GM21529 (cell line): Measurements from ENCODE around the gene TRIP10.

Source experiments
- ATAC-seq: cut with Tn5 transposase; IDR thresholded peaks from one replicate; pipeline ENCODE4 v1.9.1; 2021; ENCODE audit not compliant: unreplicated experiment

TRIP10 gene

DNA sequence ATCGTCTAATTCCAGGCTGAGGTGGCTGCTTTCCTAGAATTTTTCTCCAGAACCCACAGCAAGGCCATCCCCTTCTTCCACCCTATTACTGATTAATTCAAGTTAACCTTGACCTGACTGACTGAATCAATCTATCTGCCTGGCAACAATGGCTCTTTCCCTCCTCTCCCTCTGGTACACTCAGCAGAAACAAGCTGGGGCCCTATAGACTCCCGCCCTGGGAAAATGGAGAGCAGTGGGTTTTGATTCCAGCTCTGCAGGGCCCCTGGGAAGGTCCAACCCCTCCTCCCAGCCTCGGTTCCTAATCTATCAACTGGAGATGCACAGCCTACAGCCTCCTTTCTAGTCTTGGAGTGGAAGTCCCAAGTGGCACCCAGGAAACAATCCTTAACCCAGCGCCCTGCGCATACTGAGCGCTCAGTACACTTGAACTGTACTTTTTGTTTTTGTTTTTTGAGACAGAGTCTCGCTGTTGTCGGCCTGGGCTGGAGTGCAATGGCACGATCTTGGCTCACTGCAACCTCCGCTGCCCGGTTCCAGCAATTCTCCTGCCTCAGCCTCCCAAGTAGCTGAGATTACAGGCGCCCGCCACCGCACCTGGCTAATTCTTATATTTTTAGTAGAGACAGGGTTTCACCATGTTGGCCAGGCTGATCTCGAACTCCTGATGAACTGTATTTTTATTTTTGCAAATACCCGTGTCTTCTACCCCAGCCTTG is 13.8 kb upstream of the TRIP10 start:
- ATAC-seq: no peak

DNA sequence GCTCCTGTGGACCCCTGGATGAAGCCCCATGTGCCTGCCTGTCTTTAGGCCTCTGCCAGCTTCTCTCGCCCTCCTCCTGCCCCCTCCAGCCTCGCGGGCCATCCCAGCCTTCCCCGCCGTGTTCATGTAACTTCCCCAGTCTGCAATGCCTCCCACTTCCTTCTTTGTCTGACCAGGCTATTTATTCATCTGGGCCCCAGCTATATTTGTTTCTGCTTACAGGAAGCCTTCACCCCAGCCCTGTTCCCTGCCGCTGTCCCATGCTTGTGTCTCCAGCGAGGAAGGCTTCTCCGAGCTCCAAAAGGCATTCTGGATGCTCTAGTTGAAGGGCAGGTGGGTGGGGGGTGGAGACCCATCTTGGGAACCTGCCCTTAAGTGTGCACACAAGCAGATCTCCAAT is 11.1 kb upstream of the TRIP10 start:
- no peak for ATAC-seq

DNA sequence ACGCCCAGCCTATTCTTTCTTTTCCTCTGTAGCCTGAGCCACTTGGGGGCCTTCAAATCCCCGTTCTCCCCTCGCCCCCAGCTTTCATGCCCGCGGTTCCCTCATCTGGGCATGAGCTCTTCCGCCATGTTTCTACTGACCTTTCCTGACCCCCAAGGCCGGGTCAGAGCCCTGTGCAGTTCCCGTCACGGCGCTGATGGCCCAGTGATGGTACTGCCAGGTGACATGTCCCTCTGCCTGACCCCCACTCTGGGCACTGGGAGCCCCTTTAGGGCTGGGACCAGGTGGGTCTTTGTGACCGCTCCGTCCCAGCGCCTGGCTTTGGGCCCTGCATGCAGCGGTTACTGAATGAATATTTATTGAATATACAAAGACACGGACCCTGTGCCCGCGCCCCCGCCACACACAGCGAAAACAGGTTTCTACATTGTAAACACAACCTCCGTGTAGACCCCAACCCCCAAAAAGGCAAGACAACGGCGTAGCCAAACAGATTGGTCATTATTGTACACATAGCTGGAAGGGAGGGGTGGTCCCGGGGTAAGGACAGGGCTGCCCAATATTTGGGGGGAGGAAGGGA is 9.8 kb upstream of the TRIP10 start:
- no peak for ATAC-seq

DNA sequence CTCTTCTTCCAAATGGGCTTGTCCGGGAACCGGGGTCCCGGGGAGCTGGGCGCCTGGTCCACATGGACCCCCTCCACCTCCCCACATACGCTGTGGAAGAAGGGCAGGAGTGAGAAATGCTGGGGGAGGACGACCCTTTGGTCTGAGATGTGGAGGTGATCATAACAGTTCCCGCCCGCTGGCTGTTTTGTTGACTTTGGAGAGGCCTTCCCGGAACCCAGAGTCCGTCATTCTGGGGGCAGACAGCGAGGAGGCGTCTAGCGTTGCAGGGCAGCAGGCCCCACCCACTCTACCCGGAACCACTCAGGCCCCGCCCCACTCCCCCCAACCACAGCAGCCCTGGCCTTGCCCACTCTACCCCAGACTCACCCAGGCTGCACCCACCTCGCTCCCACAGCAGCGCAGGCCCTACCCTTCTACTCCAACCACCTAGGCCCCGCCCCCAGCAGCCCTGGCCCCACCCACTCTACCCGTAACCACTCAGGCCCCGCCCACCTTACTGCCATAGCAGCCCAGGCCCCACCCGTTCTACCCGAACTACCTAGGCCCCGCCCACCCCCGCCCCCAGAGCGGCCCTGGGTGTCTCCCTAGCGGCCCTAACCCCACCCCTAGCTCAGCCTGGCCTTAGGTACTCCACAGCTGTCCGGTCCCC is 9.2 kb upstream of the TRIP10 start:
- ATAC-seq: no peak

DNA sequence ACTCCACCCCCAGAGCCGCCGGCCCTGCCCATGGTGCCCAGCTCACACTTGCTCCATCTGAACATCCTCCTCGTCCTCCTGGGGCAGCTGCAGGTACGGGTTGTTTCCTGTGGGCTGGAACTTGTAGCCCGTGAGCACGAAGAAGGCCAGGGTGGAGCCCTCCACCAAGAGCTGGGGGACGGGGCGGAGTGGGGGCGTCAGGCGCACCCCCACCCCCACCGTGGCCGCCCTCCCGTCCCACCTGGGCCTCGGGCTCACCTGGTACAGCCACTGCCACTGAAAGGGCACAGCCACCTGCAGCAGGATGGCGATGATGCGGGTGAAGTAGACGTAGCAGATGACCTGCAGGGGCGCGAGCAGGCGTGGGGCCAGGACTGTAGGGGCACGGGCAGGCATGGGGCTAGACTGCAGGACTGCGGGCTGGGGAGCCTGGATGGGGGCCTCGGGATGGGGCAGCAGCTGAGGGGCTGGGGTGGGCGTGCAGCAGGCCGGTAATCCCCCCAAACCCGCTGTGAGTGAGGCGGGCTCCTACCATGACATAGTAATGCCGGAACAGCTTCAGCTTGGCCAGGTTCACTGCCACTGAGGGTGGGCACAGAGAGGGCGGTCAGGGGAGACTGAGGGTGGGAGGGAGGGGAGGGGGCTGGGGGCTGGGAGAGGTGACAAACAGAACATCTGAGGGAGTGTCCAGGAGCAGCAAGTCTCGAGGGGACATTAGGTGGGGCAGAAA is 8.4 kb upstream of the TRIP10 start:
- ATAC-seq: no peak

DNA sequence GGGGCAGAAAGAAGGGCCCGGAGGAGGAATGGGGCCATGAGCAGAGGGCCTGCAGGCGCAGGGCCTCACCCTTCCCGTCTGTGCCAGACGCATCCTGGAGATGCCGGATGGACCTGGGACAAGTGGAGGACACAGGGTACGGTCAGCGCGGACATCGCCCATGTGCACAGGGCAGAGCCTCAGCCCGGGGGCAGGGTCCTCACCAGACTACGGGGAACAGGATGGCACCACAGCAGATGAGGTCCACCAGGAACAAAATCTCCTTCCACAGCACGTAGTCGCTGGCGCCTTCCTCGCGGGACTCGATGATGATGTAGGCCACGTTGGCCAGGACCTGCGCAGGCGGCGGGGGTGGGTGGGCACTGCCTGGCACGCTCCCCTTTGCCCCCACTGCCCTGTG is 7.7 kb upstream of the TRIP10 start:
- ATAC-seq: no peak

DNA sequence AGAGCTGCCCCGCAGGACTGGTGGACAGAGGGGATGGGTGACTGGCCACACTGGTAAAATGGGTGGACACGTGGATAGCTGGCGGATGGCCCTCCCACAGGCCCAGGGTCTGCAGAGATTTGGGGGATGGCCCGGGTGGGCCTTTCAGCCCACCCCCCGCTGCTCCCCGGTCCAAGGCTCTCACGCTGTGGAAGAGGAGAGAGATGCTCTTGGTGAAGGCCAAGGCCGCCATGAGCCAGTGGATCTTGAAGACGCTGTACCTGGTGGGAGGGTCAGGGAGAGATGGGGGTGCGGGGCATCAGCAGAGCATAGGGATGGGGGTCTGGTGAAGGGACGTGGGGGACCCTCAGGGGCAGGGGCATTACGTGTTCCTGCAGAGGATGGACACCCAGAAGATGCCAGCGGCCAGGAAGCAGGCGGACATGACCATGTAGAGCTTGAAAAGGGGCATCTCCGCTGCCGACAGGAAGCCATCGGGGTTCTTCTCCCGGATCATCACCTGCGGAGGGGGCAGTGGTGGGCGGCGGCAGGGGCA is 6.6 kb upstream of the TRIP10 start:
- no peak for ATAC-seq

DNA sequence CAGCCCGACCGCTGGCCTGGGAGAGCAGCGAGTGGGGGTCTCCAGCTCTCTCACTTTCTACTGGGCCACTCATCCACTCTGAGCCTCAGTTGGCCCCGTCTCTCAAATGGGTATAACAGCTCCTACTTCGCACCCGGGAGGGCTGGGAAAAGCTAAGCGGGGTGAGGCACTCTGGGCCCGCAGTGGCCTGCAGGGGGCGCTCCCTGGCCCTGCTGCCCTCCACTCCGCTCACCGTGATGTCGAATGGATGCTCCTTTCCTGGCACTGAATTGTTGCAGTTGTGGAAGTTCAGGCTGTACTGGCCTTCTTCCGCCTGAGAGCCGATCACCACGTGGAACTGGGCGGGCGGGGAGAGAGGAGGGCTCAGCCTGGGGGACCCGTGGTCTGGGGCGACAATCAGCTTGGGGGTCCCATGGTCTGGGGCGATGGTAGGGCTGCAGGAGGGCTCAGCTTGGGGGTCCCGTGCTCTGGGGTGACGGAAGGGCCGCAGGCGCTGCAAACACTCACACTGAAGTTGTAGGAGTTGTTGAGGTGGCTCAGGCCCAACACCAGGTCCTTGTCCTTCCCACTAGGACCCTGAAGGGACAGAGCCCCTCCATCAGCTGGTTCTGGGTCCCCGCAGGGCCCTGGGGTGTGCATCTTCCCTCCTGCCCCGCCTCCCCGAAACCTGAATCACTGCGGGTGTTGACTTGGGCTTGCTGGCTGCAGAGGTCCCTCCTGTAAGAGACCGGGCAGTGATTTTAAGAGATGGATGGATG is 6.0 kb upstream of the TRIP10 start:
- no peak for ATAC-seq

DNA sequence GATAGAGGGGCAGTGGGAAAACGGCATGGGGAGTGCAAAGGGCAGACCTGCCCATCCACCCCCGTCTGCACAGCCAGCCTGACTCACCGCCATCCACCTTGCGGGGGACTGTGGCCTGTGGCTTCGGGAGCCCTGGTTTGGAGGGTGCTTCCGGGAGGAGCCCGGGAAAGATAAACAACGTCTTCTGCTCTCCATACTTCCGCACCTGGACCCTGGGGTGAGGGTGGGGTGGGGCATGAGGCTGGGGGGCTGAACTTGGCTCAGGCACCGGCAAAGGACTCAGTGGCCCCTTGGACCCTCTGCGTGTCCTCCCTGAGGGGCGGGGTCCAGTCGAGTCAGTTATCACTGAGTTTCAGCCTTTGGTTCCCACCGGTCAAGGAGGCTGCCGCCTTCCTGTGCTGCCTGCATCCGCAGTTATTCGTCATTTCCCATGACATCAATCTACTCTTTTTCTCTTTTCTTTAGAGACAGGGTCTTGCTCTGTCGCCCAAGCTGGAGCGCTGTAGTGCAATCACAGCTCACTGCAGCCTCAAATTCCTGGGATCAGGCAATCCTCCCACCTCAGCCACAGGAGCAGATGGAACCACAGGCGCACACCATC is 5.3 kb upstream of the TRIP10 start:
- ATAC-seq: no peak

DNA sequence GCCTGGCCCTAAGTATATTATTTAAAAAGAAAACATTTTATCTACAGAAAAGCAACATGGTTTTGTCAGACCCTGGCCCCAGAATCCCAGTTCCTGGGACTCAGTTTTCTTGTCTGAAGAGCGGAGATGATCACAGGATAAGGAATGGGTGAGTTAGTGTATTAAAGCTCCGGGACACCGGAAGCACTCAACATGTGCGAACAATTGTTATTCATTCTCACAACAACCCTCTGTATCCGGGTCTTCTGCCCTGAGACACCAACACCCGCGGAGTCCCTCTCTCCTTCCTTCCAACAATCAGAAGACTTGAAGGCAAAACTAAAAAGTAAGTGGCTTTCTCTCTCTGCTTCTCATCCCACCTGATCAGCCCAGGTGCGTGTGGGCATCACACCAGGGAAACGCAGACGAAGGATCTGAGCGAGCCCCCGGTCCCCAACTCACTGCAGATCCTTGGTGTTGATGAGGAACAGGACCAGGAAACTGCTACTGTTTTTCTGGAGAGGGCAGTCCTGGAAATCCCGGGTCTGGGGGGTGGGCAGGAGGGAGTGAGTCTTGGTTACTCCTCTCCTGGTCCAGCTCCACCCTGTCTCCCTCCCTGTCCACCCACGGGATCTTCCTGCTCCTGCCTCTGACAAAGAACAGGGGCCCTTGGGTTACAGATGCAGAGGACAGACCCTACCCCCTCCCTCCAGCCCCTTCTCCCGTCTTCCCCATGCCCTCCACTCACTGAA is 4.1 kb upstream of the TRIP10 start:
- ATAC-seq: no peak

DNA sequence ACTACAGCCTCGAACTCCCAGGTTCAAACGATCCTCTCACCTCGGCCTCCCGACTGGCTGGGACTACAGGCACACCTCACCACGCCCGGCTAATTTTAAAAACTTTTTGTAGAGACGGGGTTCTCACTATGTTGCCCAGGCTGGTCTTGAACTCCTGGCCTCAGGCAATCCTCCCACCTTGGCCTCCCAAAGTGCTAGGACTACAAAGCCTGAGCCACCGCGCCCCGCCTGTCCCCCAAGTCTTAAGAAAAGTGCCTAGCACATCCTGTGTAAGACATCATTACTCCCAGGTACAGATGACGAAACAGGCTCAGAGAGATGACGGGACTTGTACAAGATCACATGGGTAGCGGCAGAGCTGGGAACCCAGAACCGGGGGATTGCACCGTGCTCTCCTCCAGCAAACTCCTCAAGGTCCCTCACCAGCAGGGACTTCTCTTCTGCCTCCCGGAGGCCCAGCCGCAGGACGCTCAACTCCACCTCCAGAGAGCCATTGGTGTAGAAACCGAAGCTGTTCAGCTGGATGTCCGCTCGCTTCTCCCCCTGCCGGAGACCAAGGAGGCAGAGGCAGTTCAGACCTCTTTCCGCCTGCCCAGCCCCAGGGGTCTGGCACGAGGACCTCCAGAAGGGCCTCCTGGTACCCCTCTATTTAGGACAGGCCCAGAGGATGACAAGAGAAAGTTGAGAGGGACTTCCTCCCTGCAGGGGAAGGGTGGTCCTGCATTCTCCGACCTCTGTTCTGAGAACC is 3.1 kb upstream of the TRIP10 start:
- no peak for ATAC-seq

DNA sequence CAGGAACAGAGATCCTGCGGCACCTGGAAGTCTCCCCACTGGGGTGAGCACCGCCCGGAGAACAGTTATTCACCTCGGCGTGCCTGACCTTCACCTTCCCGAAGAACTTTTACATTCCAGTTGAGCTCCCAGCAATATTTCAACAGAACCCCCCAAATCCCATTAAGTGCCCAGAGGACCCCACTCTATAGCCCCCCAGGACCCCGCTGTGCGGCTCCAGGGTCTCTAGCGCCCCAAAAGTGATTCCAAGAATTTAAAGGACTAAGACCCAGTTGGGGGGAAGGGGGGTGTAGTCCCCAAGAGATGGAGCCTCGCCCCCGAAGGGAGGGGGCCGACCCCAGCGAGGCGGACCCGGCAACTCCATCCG is 2.6 kb upstream of the TRIP10 start:
- no peak for ATAC-seq

DNA sequence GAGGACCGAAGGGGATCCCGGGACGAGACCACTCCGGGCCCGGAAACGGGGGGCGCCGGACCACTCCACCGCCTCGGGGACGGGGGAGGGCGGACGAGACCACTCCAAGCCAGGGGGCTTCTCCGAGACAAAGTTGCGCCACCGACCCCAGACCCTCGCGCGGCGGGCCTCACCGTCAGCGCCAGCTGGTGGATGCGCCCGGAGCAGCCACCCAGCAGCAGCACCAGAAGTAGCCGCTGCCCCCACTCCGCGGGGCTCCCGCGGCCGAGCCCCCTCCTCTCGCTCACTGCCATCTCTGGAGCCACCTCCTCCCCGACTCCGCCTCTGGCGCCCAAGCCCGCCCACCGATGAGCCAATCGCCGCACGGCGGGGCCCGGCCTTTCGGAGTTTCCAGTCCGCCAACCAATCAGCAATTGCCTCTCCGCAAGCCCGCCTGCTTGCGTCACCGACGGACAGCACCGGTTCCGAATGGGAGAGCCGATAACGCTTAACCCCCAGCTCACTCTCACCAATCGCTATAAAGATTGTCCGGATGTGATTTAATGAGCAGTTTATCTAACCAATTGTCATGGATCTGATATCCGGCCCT is 2.1 kb upstream of the TRIP10 start, which contains the start of gene GPR108:
GPR108 (minus strand) TSS at position 297 of the 589 bp plus-strand sequence; CDS start at position 293, 4 bp downstream.
- ATAC-seq: peak; percentile 57

DNA sequence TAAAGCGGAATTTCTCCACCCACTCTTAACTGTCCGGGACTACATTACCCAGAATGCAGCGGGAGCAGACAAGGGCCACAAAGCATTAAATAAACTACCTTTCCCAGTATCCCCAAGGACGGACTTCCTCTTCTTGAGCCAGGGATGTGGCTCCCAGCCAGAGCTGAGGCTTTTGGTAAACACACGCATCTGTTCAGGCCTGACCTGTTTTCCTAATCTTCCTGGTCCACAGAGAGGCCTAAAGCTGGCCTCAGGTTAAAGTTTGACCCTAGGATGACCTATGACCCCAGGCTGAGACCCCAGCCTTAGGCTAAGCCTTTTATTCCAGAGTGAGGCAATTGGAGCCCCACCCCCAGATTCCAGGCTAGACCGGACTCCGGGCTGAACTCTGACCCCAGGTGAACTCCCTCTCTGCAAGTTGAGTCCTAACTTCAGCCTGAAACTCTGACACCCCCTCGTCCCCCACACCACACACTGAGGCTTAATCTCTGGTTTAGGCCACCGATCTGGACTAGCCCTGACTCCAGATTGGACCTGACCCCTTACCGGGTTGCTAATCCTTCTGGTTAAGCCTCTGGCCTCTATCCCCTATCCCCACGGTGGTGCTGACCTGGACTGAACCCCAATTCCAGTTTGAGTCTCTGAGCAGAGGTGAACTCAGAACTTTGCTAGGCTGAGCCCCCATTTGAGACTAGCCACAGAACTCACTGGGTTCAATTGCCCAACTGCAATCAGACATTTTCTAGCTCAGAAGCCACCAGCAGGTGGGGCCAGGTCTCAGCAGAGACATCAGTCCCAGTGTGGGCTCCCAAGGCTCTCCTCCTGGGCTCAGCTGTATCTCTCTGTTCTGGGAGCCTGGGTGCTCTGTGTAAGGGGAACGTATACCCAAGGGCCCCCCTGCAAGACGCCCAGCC is 1.4 kb upstream of the TRIP10 start:
- peak; percentile 1 for ATAC-seq

DNA sequence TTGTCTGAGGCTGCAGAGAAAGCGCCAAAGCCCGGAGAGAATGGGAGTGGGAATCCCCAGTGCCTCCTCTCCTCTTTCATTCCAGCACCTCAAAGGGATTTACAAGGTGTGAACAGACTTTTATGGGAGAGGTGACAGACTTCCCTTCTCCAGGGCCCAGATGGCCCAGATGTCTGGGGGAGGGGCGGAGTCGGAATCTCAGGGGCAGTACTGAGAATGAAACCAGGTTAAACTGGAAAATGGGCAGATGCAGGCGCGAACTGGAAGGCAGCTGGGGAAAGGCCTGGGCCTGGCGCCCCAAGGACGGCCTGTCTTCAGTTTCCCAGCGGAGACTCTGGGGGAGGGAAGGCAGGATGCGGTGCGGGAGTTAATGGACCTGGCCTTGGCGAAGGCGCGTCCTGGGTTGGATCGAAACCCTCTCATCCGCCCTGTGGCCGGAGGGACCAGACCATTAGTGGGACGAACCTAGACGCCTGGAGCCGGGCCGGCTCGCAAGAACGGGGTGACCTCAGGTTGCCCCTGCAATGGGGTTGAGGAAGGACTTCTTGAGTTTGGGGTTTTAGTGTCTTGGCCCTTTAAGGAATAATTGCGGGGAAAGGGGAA is 592 bp upstream of the TRIP10 start:
- ATAC-seq: no peak

DNA sequence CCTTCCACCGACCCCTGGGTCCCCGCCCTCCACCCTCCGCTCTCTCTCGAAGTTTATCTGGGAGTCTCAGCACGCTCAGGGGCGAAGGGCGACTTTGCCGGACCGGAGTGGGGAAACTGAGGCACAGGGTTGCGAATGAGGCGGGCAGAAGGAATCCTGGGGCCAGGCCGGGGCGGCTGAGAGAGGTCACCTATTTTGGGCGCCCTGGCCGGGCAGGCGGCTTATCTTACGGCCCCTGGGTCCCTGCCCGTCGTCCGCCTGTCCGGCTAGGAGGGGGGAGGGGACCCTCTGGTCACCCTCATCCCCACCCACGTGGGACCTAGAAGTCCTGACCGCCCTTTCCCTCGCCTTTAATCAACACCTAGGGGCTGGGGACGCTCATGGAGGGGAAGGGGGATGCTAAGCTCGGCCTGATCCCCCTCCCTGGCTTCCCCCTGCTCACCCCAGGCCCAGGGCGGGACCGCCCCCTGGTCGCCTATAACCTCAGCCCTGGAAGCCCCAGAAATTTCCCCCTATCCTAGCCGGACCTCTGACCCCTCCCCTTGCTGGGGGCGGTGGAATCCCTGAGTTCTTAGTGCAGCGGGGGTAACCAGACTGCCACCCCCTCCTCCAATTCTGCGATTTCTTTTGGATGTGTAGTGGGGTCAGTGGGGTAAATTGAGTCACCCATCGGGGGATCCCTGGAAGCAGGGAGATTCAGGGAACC is 556 bp downstream of the TRIP10 start:
- no peak for ATAC-seq
